HG03108 (cell line): Measurements from ENCODE around the gene ZNF620.
A peak's percentile ranks its signal among the peaks of the same experiment; 100 is the strongest.
"Not testable (repeated sequence)": the region's sequence is repeated elsewhere in the genome, so short reads cannot be mapped to it uniquely, and the experiment has no call there.

Experiments used
- ATAC-seq: cut with Tn5 transposase; IDR thresholded peaks from one replicate; pipeline ENCODE4 v1.9.1; 2021; ENCODE audit warnings: moderate library complexity; ENCODE audit not compliant: unreplicated experiment

Gene ZNF620

GRCh38 chr3:40505599-40506462 is at the start of gene ZNF620:
TSS of gene ZNF620 (plus strand) at chr3:40506039. CDS start at chr3:40506353, 314 bp downstream.
- ATAC-seq, result peak; percentile 71

GRCh38 chr3:40456279-40456939 is 49.4 kb upstream of the ZNF620 start:
- no peak for ATAC-seq

- ATAC-seq, result peak; percentile 63
Observed at GRCh38 chr3:40456940-40457823, 48.7 kb upstream of the ZNF620 start, which contains the start of gene RPL14. TSS of gene RPL14 (plus strand) at chr3:40457339. CDS start at chr3:40457472, 133 bp downstream.

GRCh38 chr3:40458473-40458872 is 47.4 kb upstream of the ZNF620 start:
- no peak for ATAC-seq

GRCh38 chr3:40460481-40460880 is 45.4 kb upstream of the ZNF620 start:
- not testable (repeated sequence) for ATAC-seq

GRCh38 chr3:40461161-40461560 is 44.7 kb upstream of the ZNF620 start:
- ATAC-seq, result no peak

GRCh38 chr3:40462838-40463237 is 43.0 kb upstream of the ZNF620 start:
- not testable (repeated sequence) for ATAC-seq

GRCh38 chr3:40463579-40463978 is 42.3 kb upstream of the ZNF620 start:
- ATAC-seq, result no peak

GRCh38 chr3:40464339-40465110 is 41.3 kb upstream of the ZNF620 start:
- ATAC-seq, result no peak

- no peak for ATAC-seq
Observed at GRCh38 chr3:40465111-40465407, 40.8 kb upstream of the ZNF620 start.

GRCh38 chr3:40465456-40465855 is 40.4 kb upstream of the ZNF620 start:
- ATAC-seq, result no peak

- no peak for ATAC-seq
Observed at GRCh38 chr3:40468018-40468417, 37.8 kb upstream of the ZNF620 start.

GRCh38 chr3:40470701-40471100 is 35.1 kb upstream of the ZNF620 start:
- ATAC-seq, result no peak

GRCh38 chr3:40476478-40477470 is 29.1 kb upstream of the ZNF620 start, which contains the start of gene ZNF619:
TSS of gene ZNF619 (plus strand) at chr3:40477122. CDS start at chr3:40477980, 858 bp downstream.
- ATAC-seq, result peak; percentile 82

- no peak for ATAC-seq
Observed at GRCh38 chr3:40477666-40478065, 28.2 kb upstream of the ZNF620 start.

GRCh38 chr3:40487172-40487571 is 18.7 kb upstream of the ZNF620 start:
- no peak for ATAC-seq

GRCh38 chr3:40490916-40491315 is 14.9 kb upstream of the ZNF620 start:
- ATAC-seq, result no peak

- no peak for ATAC-seq
Observed at GRCh38 chr3:40494698-40495097, 11.1 kb upstream of the ZNF620 start.

- no peak for ATAC-seq
Observed at GRCh38 chr3:40497288-40497687, 8.6 kb upstream of the ZNF620 start.
